ENCODE results near the gene GTSE1. TPM values are rescaled to one million over a fixed set of nuclear protein-coding genes. Genes with fewer than 3 reads are reported as not detected.

The GTSE1 gene
- total and polyA plus RNA-seq, 9 donors = 0.18 to 0.84 (median 0.38) TPM; not detected in 1

GRCh38 chr22:46369716-46370583, 73.3 kb downstream of the GTSE1 start:
- no peak for DNase-seq
- TF ChIP-seq POLR2A (IDR thresholded peaks at IDR 0.05) (no peak), EP300 (IDR thresholded peaks at IDR 0.05) (no peak), CTCF (IDR thresholded peaks at IDR 0.05) (no peak)
- WGBS, 3 donors = 79 to 81% (median 80%) methylated on average over 25 of the region's 25 CpGs
- H3K4me1 ChIP-seq (ENCODE audit: insufficient read depth) = no peaks in the 10 kb centered on the region
- intact Hi-C loops (cut with DNase I) = loop anchor here in 2 of 4 donors (10.0 kb wide), 1 partner anchor 165 kb away; the partner anchor contains the start of gene CELSR1 (in 2 of the 2)
- no peaks in the 10 kb centered on the region for H3K9me3 ChIP-seq
- no peak overlapping the region for H3K4me3 ChIP-seq
- H3K27ac ChIP-seq = no peak overlapping the region
- no peaks in the 10 kb centered on the region for H3K27me3 ChIP-seq
- H3K36me3 ChIP-seq = no peaks in the 10 kb centered on the region

GRCh38 chr22:46370584-46371291, 74.1 kb downstream of the GTSE1 start:
- WGBS, 3 donors = 73 to 88% (median 78%) methylated on average over 15 of the region's 15 CpGs
- Histone ChIP-seq H3K27me3 (no peaks in the 10 kb centered on the region), H3K36me3 (no peaks in the 10 kb centered on the region), H3K4me3 (no peak overlapping the region), H3K27ac (no peak overlapping the region), H3K4me1 (ENCODE audit: insufficient read depth) (no peaks in the 10 kb centered on the region), H3K9me3 (no peaks in the 10 kb centered on the region)
- DNase-seq = no peak
- intact Hi-C loops (cut with DNase I) = no loop called here
- no peak for TF ChIP-seq EP300 (IDR thresholded peaks at IDR 0.05)

DNA sequence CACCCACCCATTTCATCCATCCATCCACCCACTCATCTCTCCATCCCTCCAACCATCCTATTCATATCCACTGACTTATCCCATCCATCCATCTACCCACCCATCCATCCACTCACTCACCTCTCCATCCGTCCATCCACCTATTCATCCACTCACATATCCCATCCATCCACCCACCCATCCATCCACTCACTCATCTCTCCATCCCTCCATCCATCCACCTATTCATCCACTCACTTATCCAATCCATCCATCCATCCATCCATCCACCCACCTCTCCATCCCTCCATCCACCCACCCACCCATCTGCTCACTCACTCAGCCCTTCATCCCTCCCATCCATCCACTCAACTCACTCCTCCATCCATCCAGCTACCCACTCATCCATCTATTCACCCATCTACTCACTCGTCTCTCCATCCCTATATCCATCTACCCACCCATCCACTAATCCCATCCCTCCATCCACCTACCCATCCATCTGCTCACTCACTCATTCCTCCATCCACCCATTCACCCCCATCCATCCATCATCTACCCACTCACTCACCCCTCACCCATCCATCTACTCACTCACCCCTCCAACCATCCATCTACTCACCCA, 75.1 kb downstream of the GTSE1 start:
- TF ChIP-seq CTCF (IDR thresholded peaks at IDR 0.05) = no peak
- TF ChIP-seq EP300 (IDR thresholded peaks at IDR 0.05) = no peak
- 77 to 91% (median 87%) methylated on average over 2 of the region's 2 CpGs for WGBS, 3 donors
- Histone ChIP-seq H3K36me3 (no peaks in the 10 kb centered on the region), H3K4me3 (no peak overlapping the region), H3K9me3 (no peaks in the 10 kb centered on the region), H3K27me3 (no peaks in the 10 kb centered on the region), H3K4me1 (ENCODE audit: insufficient read depth) (no peaks in the 10 kb centered on the region), H3K27ac (no peak overlapping the region)
- intact Hi-C loops (cut with DNase I) = no loop called here
- no peak for DNase-seq

DNA sequence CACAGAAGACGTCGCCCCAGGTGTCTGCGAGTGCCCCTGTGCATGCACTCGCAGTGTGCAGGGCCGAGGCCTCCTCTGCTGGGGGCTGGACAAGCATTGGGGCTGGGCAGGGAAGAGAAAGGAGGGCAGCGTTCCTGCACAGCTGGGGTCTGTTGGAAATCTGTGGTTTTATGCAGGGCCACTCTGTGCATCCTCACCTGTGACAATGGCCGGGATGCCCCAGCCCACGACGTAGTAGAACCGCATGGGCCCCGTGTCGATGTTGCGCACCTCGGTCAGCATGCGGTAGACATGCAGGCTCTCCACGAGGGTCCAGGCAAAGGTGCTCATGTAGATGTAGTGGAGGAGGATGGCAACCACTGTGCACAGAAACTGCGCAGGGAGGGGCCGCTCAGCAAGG, 76.0 kb downstream of the GTSE1 start:
- 88 to 93% (median 89%) methylated on average over 18 of the region's 18 CpGs for WGBS, 3 donors
- Histone ChIP-seq H3K4me3 (no peak overlapping the region), H3K36me3 (no peaks in the 10 kb centered on the region), H3K27me3 (no peaks in the 10 kb centered on the region), H3K9me3 (no peaks in the 10 kb centered on the region), H3K4me1 (ENCODE audit: insufficient read depth) (no peaks in the 10 kb centered on the region), H3K27ac (no peak overlapping the region)
- intact Hi-C loops (cut with DNase I) = no loop called here
- TF ChIP-seq EP300 (IDR thresholded peaks at IDR 0.05) = no peak
- no peak for TF ChIP-seq CTCF (IDR thresholded peaks at IDR 0.05)
- no peak for TF ChIP-seq POLR2A (IDR thresholded peaks at IDR 0.05)
- peak in 2 of 5 donors; percentile 8 to 13 for DNase-seq
